GM12878 (cell line): ENCODE results near the gene ETV2. TPM values are rescaled to one million over a fixed set of nuclear protein-coding genes. Genes with fewer than 3 reads are reported as not detected.
A peak's percentile ranks its signal among the peaks of the same experiment; 100 is the strongest.

Experiments used
- ATF3 ChIP-seq: IDR thresholded peaks from 2 replicates; pipeline ENCODE4 v1.6.1; 2011; ENCODE audit warnings: low read depth, mild to moderate bottlenecking, low read length, moderate library complexity, borderline replicate concordance; ENCODE audit errors: extremely low read depth
- BCLAF1 ChIP-seq: fragments of 450-650 bp; IDR thresholded peaks from 2 replicates; pipeline ENCODE4 v1.6.1; 2017; ENCODE audit warnings: antibody characterized with exemption, mild to moderate bottlenecking, moderate library complexity
- CBFB ChIP-seq: IDR thresholded peaks from 2 replicates; pipeline ENCODE4 v1.6.1; 2016; ENCODE audit warnings: antibody characterized with exemption, low read depth
- CHD4 ChIP-seq: fragments of 200-600 bp; sonication (generic); IDR thresholded peaks from 2 replicates; pipeline ENCODE4 v1.6.1; 2016; ENCODE audit warnings: mild to moderate bottlenecking
- CREM ChIP-seq: IDR thresholded peaks from 2 replicates; pipeline ENCODE4 v1.6.1; 2014; ENCODE audit warnings: antibody characterized with exemption, low read depth
- CTCF ChIP-seq, 3 experiments: IDR thresholded peaks in 2 of 3; conservative IDR thresholded peaks in 1 of 3; 2 replicates each; pipeline ENCODE4 v1.5.1; 2011; ENCODE audit warnings: low read depth in 3 of 3, low read length in 3 of 3, mild to moderate bottlenecking in 3 of 3, control low read depth in 2 of 3, moderate library complexity in 2 of 3, inconsistent platforms in 1 of 3, mixed read lengths in 1 of 3; ENCODE audit not compliant: control insufficient read depth in 2 of 3, insufficient read depth in 1 of 3; ENCODE audit errors: extremely low read depth in 1 of 3
- FOS ChIP-seq: IDR thresholded peaks from 3 replicates; pipeline ENCODE4 v1.6.1; 2011; ENCODE audit warnings: borderline replicate concordance; ENCODE audit not compliant: insufficient read length; ENCODE audit errors: extremely low read depth
- IKZF1 ChIP-seq: fragments of 450-650 bp; conservative IDR thresholded peaks from 2 replicates; pipeline ENCODE4 v1.6.1; 2017; ENCODE audit warnings: antibody characterized with exemption, mild to moderate bottlenecking
- JUNB ChIP-seq: IDR thresholded peaks from 2 replicates; pipeline ENCODE4 v1.6.1; 2016; ENCODE audit warnings: antibody characterized with exemption, mild to moderate bottlenecking
- MAX ChIP-seq: IDR thresholded peaks from 2 replicates; pipeline ENCODE4 v1.6.1; 2012; ENCODE audit warnings: low read depth, low read length, improper control_type of control experiment
- MEF2A ChIP-seq: IDR thresholded peaks from 2 replicates; pipeline ENCODE4 v1.6.1; 2011; ENCODE audit warnings: low read depth, mild to moderate bottlenecking, low read length, moderate library complexity; ENCODE audit not compliant: insufficient read depth
- MTA3 ChIP-seq: IDR thresholded peaks from 2 replicates; pipeline ENCODE4 v1.6.1; 2012; ENCODE audit warnings: low read length, inconsistent platforms, borderline replicate concordance
- NFYA ChIP-seq: IDR thresholded peaks from 2 replicates; pipeline ENCODE4 v1.6.1; 2011; ENCODE audit warnings: low read depth, mild to moderate bottlenecking, low read length, improper control_type of control experiment, borderline replicate concordance
- NFYB ChIP-seq: IDR thresholded peaks from 2 replicates; pipeline ENCODE4 v1.6.1; 2011; ENCODE audit warnings: low read depth, mild to moderate bottlenecking, low read length, improper control_type of control experiment, moderate library complexity; ENCODE audit not compliant: insufficient read depth
- PKNOX1 ChIP-seq: fragments of 450-650 bp; IDR thresholded peaks from 2 replicates; pipeline ENCODE4 v1.6.1; 2016; ENCODE audit warnings: mild to moderate bottlenecking
- POLR2AphosphoS2 ChIP-seq: IDR thresholded peaks from 2 replicates; pipeline ENCODE4 v1.6.1; 2011; ENCODE audit warnings: low read depth, mild to moderate bottlenecking, low read length, improper control_type of control experiment, moderate library complexity
- RFX5 ChIP-seq: IDR thresholded peaks from 2 replicates; pipeline ENCODE4 v1.6.1; 2011; ENCODE audit warnings: low read depth, low read length, improper control_type of control experiment
- SMARCA5 ChIP-seq: fragments of 450-650 bp; IDR thresholded peaks from 2 replicates; pipeline ENCODE4 v1.6.1; 2017; ENCODE audit warnings: mild to moderate bottlenecking
- SRF ChIP-seq, 2 experiments: IDR thresholded peaks; 2 replicates each; pipeline ENCODE4 v1.6.1; 2011; ENCODE audit warnings: low read depth in 2 of 2, low read length in 2 of 2, mild to moderate bottlenecking in 1 of 2, moderate library complexity in 1 of 2
- STAT1 ChIP-seq: fragments of 450-650 bp; conservative IDR thresholded peaks from 2 replicates; pipeline ENCODE4 v1.6.1; 2014; ENCODE audit warnings: antibody characterized with exemption, mild to moderate bottlenecking
- SUPT20H ChIP-seq: IDR thresholded peaks from 2 replicates; pipeline ENCODE4 v1.6.1; 2011; ENCODE audit warnings: low read depth, mild to moderate bottlenecking, low read length, moderate library complexity, borderline replicate concordance; ENCODE audit not compliant: control insufficient read depth
- ZNF207 ChIP-seq: fragments of 450-650 bp; IDR thresholded peaks from 2 replicates; pipeline ENCODE4 v1.6.1; 2014; ENCODE audit warnings: antibody characterized with exemption, mild to moderate bottlenecking, borderline replicate concordance
- ZNF24 ChIP-seq: fragments of 450-650 bp; IDR thresholded peaks from 2 replicates; pipeline ENCODE4 v1.6.1; 2017; ENCODE audit warnings: antibody characterized with exemption, mild to moderate bottlenecking
- polyA plus RNA-seq, 11 experiments: library from polyadenylated mRNA; depleted of rRNA in 4 of 11; unstranded in 6 of 11; stranded (reverse) in 5 of 11; fragments of >200 nt; fragmentation: Nextera tagmentation in 4 of 11; fragmentation: Illumina TruSeq in 1 of 11; extraction: Ambion mirVana in 4 of 11; extraction: Trizol in 1 of 11; gene quantifications; 1 replicate in 1 of 11; 2 replicates in 10 of 11; pipeline versions ENCODE4 v1.2.1 to v1.2.3, GENCODE V29; 2011 to 2016; ENCODE audit warnings: inconsistent platforms in 2 of 11, missing spikeins in 2 of 11, low read depth in 1 of 11
- total RNA-seq, 4 experiments: library from RNA; depleted of rRNA in 3 of 4; stranded (reverse); fragments of >200 nt in 3 of 4; fragmentation: Illumina TruSeq in 1 of 4; extraction: Trizol in 1 of 4; gene quantifications; 2 replicates each; pipeline versions ENCODE4 v1.2.1 to v1.2.3, GENCODE V29; 2013 to 2021

Gene ETV2
- total and polyA plus RNA-seq, 10 of the 15 experiments (the other 5 are each of a cell fraction or from before 2014, with no cell fraction given), result 0.10 to 1.4 (median 0.54) TPM; not detected in 1

- TF ChIP-seq CREM (0 out of 2 replicates have a peak, but pooled peaks have one; percentile 37), MAX (peak; percentile 65; the same call in 1 of the 2 replicates), ZNF24 (no peak), FOS (no peak), STAT1 (no peak), SRF (IDR thresholded peaks at IDR 0.05; ENCODE audit: low read depth in 2 of 2, low read length in 2 of 2) (no peak), SUPT20H (no peak), PKNOX1 (peak; percentile 97), IKZF1 (peak; percentile 84), CHD4 (no peak), NFYB (no peak), CBFB (no peak), NFYA (no peak), MEF2A (no peak), RFX5 (0 out of 2 replicates have a peak, but pooled peaks have one; percentile 17), ZNF207 (no peak), BCLAF1 (peak; percentile 93), POLR2AphosphoS2 (peak; percentile 70; the same call in 1 of the 2 replicates), SMARCA5 (peak; percentile 61; the same call in 1 of the 2 replicates), CTCF (IDR thresholded peaks at IDR 0.05 in 2 of 3, conservative IDR thresholded peaks at IDR 0.05 in 1 of 3; ENCODE audit: control insufficient read depth in 2 of 3, extremely low read depth in 1 of 3, insufficient read depth in 1 of 3, low read depth in 3 of 3, low read length in 3 of 3) (peak in 1 of 3 experiments; percentile 1; a peak in 1 of 6 replicates), JUNB (no peak), MTA3 (no peak), ATF3 (no peak)
Measured at GRCh38 chr19:35643255-35644205, 2.0 kb downstream of the ETV2 start (continued).
